Kidney (tissue), 14 donors: ENCODE results near the gene TRIM7. TPM values are rescaled to one million over a fixed set of nuclear protein-coding genes. Genes with fewer than 3 reads are reported as not detected.
"Not testable (repeated sequence)": the region's sequence is repeated elsewhere in the genome, so short reads cannot be mapped to it uniquely, and the experiment has no call there.

Experiments
- DNase-seq, 5 donors: peaks; one replicate each; pipeline ENCODE4 v3.0.0-alpha.2; 2013 to 2020
- FAIRE-seq: peaks from 2 replicates; lab custom pipeline; 2012; peaks lifted over from hg19 to GRCh38; lab: Jason Lieb, UNC
- H3K27ac ChIP-seq, 2 donors: one replicate each; pipeline ENCODE4 v1.7.0; 2013; ENCODE audit warnings: low read depth in 2 of 2, low read length in 2 of 2, inconsistent platforms in 1 of 2
- H3K27me3 ChIP-seq: one replicate; pipeline ENCODE4 v1.7.1; 2013; ENCODE audit warnings: low read length, inconsistent platforms; ENCODE audit not compliant: control insufficient read depth, insufficient read depth
- H3K36me3 ChIP-seq, 3 donors: one replicate each; pipeline versions ENCODE4 v1.7.0 to v1.7.1; 2013; ENCODE audit warnings: low read length in 3 of 3, control low read depth in 1 of 3, inconsistent platforms in 1 of 3; ENCODE audit not compliant: insufficient read depth in 3 of 3, control insufficient read depth in 2 of 3
- H3K4me1 ChIP-seq, 3 donors: one replicate each; pipeline versions ENCODE4 v1.7.0 to v1.7.1; 2013; ENCODE audit warnings: low read length in 3 of 3, inconsistent platforms in 1 of 3, low read depth in 1 of 3; ENCODE audit not compliant: control insufficient read depth in 2 of 3, insufficient read depth in 2 of 3
- H3K4me3 ChIP-seq, 3 donors: one replicate each; pipeline versions ENCODE4 v1.7.0 to v1.8.1; 2013; ENCODE audit warnings: low read length in 3 of 3, control low read depth in 1 of 3, inconsistent platforms in 1 of 3
- H3K9ac ChIP-seq, 3 donors: one replicate each; pipeline versions ENCODE4 v1.7.0 to v1.7.1; 2013; ENCODE audit warnings: low read length in 3 of 3, control low read depth in 1 of 3, inconsistent platforms in 1 of 3
- H3K9me3 ChIP-seq, 3 donors: one replicate each; pipeline versions ENCODE4 v1.7.0 to v1.7.1; 2013; ENCODE audit warnings: low read length in 3 of 3, control low read depth in 1 of 3, inconsistent platforms in 1 of 3; ENCODE audit not compliant: control insufficient read depth in 2 of 3, insufficient read depth in 1 of 3
- CTCF ChIP-seq: IDR thresholded peaks from 3 replicates; pipeline ENCODE4 v1.5.1; 2012; ENCODE audit warnings: mild to moderate bottlenecking, moderate library complexity, borderline replicate concordance; ENCODE audit not compliant: insufficient read depth; ENCODE audit errors: extremely low read depth
- intact Hi-C: fragments of 100-400 bp; cut with DNase I; formaldehyde crosslinking; loops from one replicate; pipeline ENCODE4 v1.11.1; 2022
- polyA plus RNA-seq: library from polyadenylated mRNA; stranded (reverse); fragments of 350-450 nt; fragmentation: Illumina TruSeq; extraction: RNeasy Lipid Tissue Mini Kit (QIAGEN cat#74804); gene quantifications from one replicate; pipeline ENCODE4 v1.2.3, GENCODE V29; 2014; ENCODE audit warnings: low read depth, low replicate concordance; ENCODE audit not compliant: insufficient read depth
- total RNA-seq: library from RNA; stranded (reverse); fragmentation: NEBNext Ultra II Directional; extraction: Animal tissue kit (Norgen Biotek cat#: 25700); gene quantifications from one replicate; pipeline ENCODE4 v1.2.1, GENCODE V29; 2021
- donor health status: control.
- donor health status: control.
- donor health status: control.
- donor health status: control.
- donor health status: control.
- donor health status: DM: yes; HTN: yes; CAD: no.
- donor health status: Normal renal cell carcinoma (clear cell type).

The TRIM7 gene
- total and polyA plus RNA-seq, 2 donors from 2014 or later = 5.7 to 6.3 TPM

- no peaks in the 10 kb centered on the region for H3K36me3 ChIP-seq
- H3K27ac ChIP-seq = no peak overlapping the region
- H3K9ac ChIP-seq = no peak overlapping the region
- peaks cover 20% of the 10 kb centered on the region for H3K27me3 ChIP-seq
- FAIRE-seq (no peak), DNase-seq (no peak)
- no peaks in the 10 kb centered on the region for H3K9me3 ChIP-seq
- intact Hi-C loops = no loop called here
- H3K4me1 ChIP-seq = peaks cover 0 to 4% (median 0%) of the 10 kb centered on the region in 3 donors
- H3K4me3 ChIP-seq = no peak overlapping the region
- no peak for TF ChIP-seq CTCF
These were observed 40.7 kb downstream of the TRIM7 start for GRCh38 chr5:181164076-181164952.

- intact Hi-C loops = no loop called here
- FAIRE-seq (no peak), DNase-seq (no peak)
- Histone ChIP-seq H3K27me3 (peaks cover 14% of the 10 kb centered on the region), H3K36me3 (no peaks in the 10 kb centered on the region), H3K9me3 (no peaks in the 10 kb centered on the region), H3K4me3 (no peak overlapping the region), H3K27ac (no peak overlapping the region), H3K4me1 (peaks cover 0 to 4% (median 0%) of the 10 kb centered on the region in 3 donors), H3K9ac (no peak overlapping the region)
- TF ChIP-seq CTCF = no peak
These were observed 41.4 kb downstream of the TRIM7 start for GRCh38 chr5:181163487-181164075.

- Histone ChIP-seq H3K9me3 (no peaks in the 10 kb centered on the region), H3K27me3 (peaks cover 6% of the 10 kb centered on the region), H3K36me3 (no peaks in the 10 kb centered on the region), H3K9ac (no peak overlapping the region), H3K4me3 (peak overlapping the region in 1 of 3 donors; percentile 17), H3K4me1 (peaks cover 0 to 4% (median 0%) of the 10 kb centered on the region in 3 donors), H3K27ac (no peak overlapping the region)
- intact Hi-C loops = no loop called here
- no peak for TF ChIP-seq CTCF
- peak in 1 of 5 donors; percentile 48 for DNase-seq
- no peak for FAIRE-seq
These were observed 43.3 kb downstream of the TRIM7 start for GRCh38 chr5:181161534-181162175.

- H3K9ac ChIP-seq, FAIRE-seq, H3K27me3 ChIP-seq, H3K4me1 ChIP-seq, H3K27ac ChIP-seq, H3K36me3 ChIP-seq, intact Hi-C loops, H3K9me3 ChIP-seq: not testable (repeated sequence)
- DNase-seq = peak in 3 of 5 donors; percentile 42 to 78 (median 48)
- peak overlapping the region in 2 of 3 donors; percentile 17 to 32 for H3K4me3 ChIP-seq
These were observed 44.1 kb downstream of the TRIM7 start for GRCh38 chr5:181160755-181161533.
